GM18511 (cell line): ENCODE data around the gene PDE7B.

Experiments used
- ATAC-seq: cut with Tn5 transposase; IDR thresholded peaks from one replicate; pipeline ENCODE4 v1.9.1; 2021; ENCODE audit warnings: mild to moderate bottlenecking, moderate library complexity; ENCODE audit not compliant: unreplicated experiment

PDE7B gene

GRCh38 chr6:136173519-136174507, 322.3 kb downstream of the PDE7B start:
- no peak for ATAC-seq

GRCh38 chr6:136174510-136174909, 323.0 kb downstream of the PDE7B start:
- ATAC-seq: no peak

GRCh38 chr6:136175873-136176272, 324.4 kb downstream of the PDE7B start:
- no peak for ATAC-seq

- no peak for ATAC-seq
Measured at GRCh38 chr6:136178749-136179148, 327.2 kb downstream of the PDE7B start.

- no peak for ATAC-seq
Measured at GRCh38 chr6:136180704-136181511, 329.4 kb downstream of the PDE7B start.

- no peak for ATAC-seq
Measured at GRCh38 chr6:136181512-136181833, 330.0 kb downstream of the PDE7B start.

- no peak for ATAC-seq
Measured at GRCh38 chr6:136181861-136182260, 330.4 kb downstream of the PDE7B start.

GRCh38 chr6:136184738-136185137, 333.2 kb downstream of the PDE7B start:
- no peak for ATAC-seq

- no peak for ATAC-seq
Measured at GRCh38 chr6:136186363-136186762, 334.9 kb downstream of the PDE7B start.

GRCh38 chr6:136188486-136188885, 337.0 kb downstream of the PDE7B start:
- ATAC-seq: no peak

GRCh38 chr6:136189104-136189503, 337.6 kb downstream of the PDE7B start:
- ATAC-seq: no peak

GRCh38 chr6:136191606-136192312, 340.3 kb downstream of the PDE7B start:
- no peak for ATAC-seq

- no peak for ATAC-seq
Measured at GRCh38 chr6:136192902-136193301, 341.4 kb downstream of the PDE7B start.

GRCh38 chr6:136201732-136202131, 350.2 kb downstream of the PDE7B start:
- no peak for ATAC-seq

GRCh38 chr6:136208783-136209182, 357.3 kb downstream of the PDE7B start:
- no peak for ATAC-seq

GRCh38 chr6:136209496-136209895, 358.0 kb downstream of the PDE7B start:
- no peak for ATAC-seq

GRCh38 chr6:136210398-136211165, 359.1 kb downstream of the PDE7B start:
- no peak for ATAC-seq

GRCh38 chr6:136212608-136213007, 361.1 kb downstream of the PDE7B start:
- ATAC-seq: no peak

GRCh38 chr6:136213012-136213539, 361.6 kb downstream of the PDE7B start:
- ATAC-seq: no peak

- ATAC-seq: no peak
Measured at GRCh38 chr6:136213853-136214252, 362.4 kb downstream of the PDE7B start.
